Thymus (tissue), 11 donors: Measurements from ENCODE around the gene C9. TPM values are rescaled to one million over a fixed set of nuclear protein-coding genes. Genes with fewer than 3 reads are reported as not detected.
"Not testable (repeated sequence)": the region's sequence is repeated elsewhere in the genome, so short reads cannot be mapped to it uniquely, and the experiment has no call there.

Source experiments
- DNase-seq, 9 donors: peaks; one replicate each; pipeline ENCODE4 v3.0.0-alpha.2; 2013; ENCODE audit warnings: low spot score in 9 of 9, low read depth in 6 of 9, missing footprints in 1 of 9
- H3K27ac ChIP-seq, 2 donors: one replicate each; pipeline ENCODE4 v1.5.1; 2013; ENCODE audit warnings: control low read depth in 1 of 2, low read depth in 1 of 2, low read length in 1 of 2, mild to moderate bottlenecking in 1 of 2, moderate library complexity in 1 of 2
- H3K27me3 ChIP-seq, 2 donors: one replicate each; pipeline ENCODE4 v1.5.1; 2013; ENCODE audit warnings: low read length in 1 of 2; ENCODE audit not compliant: control insufficient read depth in 2 of 2, insufficient read depth in 1 of 2
- H3K36me3 ChIP-seq, 2 donors: one replicate each; pipeline ENCODE4 v1.5.1; 2013; ENCODE audit warnings: low read length in 1 of 2, mild to moderate bottlenecking in 1 of 2, moderate library complexity in 1 of 2; ENCODE audit not compliant: control insufficient read depth in 2 of 2, insufficient read depth in 2 of 2
- H3K4me1 ChIP-seq, 2 donors: one replicate each; pipeline ENCODE4 v1.5.1; 2013; ENCODE audit warnings: low read length in 2 of 2; ENCODE audit not compliant: control insufficient read depth in 2 of 2, insufficient read depth in 2 of 2
- H3K4me3 ChIP-seq, 2 donors: one replicate each; pipeline ENCODE4 v1.5.1; 2013; ENCODE audit warnings: low read length in 2 of 2, control low read depth in 1 of 2, mild to moderate bottlenecking in 1 of 2
- H3K9me3 ChIP-seq, 2 donors: one replicate each; pipeline ENCODE4 v1.5.1; 2013; ENCODE audit warnings: low read length in 1 of 2, mild to moderate bottlenecking in 1 of 2; ENCODE audit not compliant: control insufficient read depth in 2 of 2, insufficient read depth in 1 of 2
- WGBS: extraction: QIAGEN DNeasy Blood & Tissue Kit; methylation state at CpG from one replicate; pipeline ENCODE4 v1.1.7; 2013; 5-methylcytosine and 5-hydroxymethylcytosine counted together
- polyA plus RNA-seq: library from polyadenylated mRNA; stranded (reverse); fragments of 200-250 nt; gene quantifications from one replicate; pipeline ENCODE4 v1.2.3, GENCODE V29; 2013
- total RNA-seq: library from RNA; stranded (reverse); fragments of 120-200 nt; gene quantifications from one replicate; pipeline ENCODE4 v1.2.4, GENCODE V29; 2013
- donor health status: healthy.

The C9 gene
- total and polyA plus RNA-seq, 2 donors = 0.05 to 0.19 TPM

DNA sequence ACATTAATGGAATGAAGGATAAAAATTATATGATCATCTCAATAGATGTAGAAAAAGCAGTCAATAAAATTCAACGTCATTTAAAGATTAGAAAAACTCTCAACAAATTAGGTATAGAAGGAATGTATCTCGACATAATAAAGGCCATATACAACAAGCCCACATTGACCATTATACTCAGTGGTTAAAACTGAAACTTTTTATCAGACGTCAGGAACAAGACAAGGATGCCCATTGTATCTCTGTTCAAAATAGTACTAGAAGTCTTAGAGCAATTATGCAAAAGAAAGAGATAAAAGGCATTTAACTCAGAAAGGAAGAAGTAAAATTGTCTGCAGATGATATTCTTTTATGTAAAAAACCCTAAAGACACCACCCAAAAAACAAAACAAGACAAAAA is 40.8 kb downstream of the C9 start:
- no peak overlapping the region for H3K27ac ChIP-seq
- no peaks in the 10 kb centered on the region for H3K4me1 ChIP-seq
- WGBS = 94% methylated on average over 3 of the region's 3 CpGs
- no peaks in the 10 kb centered on the region for H3K9me3 ChIP-seq
- no peak for DNase-seq
- no peaks in the 10 kb centered on the region for H3K27me3 ChIP-seq
- H3K4me3 ChIP-seq = no peak overlapping the region
- no peaks in the 10 kb centered on the region for H3K36me3 ChIP-seq

GRCh38 chr5:39319395-39319794 is 44.9 kb downstream of the C9 start:
- no peaks in the 10 kb centered on the region for H3K36me3 ChIP-seq
- H3K27ac ChIP-seq = no peak overlapping the region
- H3K4me3 ChIP-seq = no peak overlapping the region
- H3K9me3 ChIP-seq = no peaks in the 10 kb centered on the region
- no peaks in the 10 kb centered on the region for H3K4me1 ChIP-seq
- DNase-seq = no peak
- no peaks in the 10 kb centered on the region for H3K27me3 ChIP-seq
- over 99% methylated on average over 3 of the region's 3 CpGs for WGBS

DNA sequence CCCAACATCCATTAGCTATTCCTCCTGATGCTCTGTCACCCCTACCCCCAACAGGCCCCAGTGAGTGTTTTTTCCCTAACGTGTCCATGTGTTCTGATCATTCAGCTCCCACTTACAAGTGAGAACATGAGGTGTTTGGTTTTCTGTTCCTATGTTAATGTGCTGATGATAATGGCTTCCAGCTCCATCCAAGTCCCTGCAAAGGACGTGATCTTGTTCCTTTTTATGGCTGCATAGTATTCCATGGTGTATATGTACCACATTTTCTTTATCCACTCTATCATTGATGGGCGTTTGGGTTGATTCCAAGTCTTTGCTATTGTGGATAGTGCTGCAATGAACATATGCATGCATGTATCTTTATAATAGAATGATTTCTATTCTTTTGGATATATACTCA is 47.8 kb downstream of the C9 start:
- H3K9me3 ChIP-seq, H3K27ac ChIP-seq, H3K36me3 ChIP-seq, H3K4me1 ChIP-seq, H3K4me3 ChIP-seq, DNase-seq, H3K27me3 ChIP-seq: not testable (repeated sequence)
- 96% methylated on average over 3 of the region's 3 CpGs for WGBS

- H3K4me3 ChIP-seq = no peak overlapping the region
- H3K36me3 ChIP-seq = no peaks in the 10 kb centered on the region
- DNase-seq = no peak
- H3K27ac ChIP-seq = no peak overlapping the region
- no peaks in the 10 kb centered on the region for H3K27me3 ChIP-seq
- no peaks in the 10 kb centered on the region for H3K4me1 ChIP-seq
- 87% methylated on average over 4 of the region's 4 CpGs for WGBS
- H3K9me3 ChIP-seq = no peaks in the 10 kb centered on the region
Observed at GRCh38 chr5:39315995-39316394, 48.3 kb downstream of the C9 start.

- DNase-seq = no peak
- no peak overlapping the region for H3K27ac ChIP-seq
- WGBS = 95% methylated on average over 1 of the region's 1 CpG
- H3K36me3 ChIP-seq = no peaks in the 10 kb centered on the region
- H3K27me3 ChIP-seq = no peaks in the 10 kb centered on the region
- H3K9me3 ChIP-seq = no peaks in the 10 kb centered on the region
- no peaks in the 10 kb centered on the region for H3K4me1 ChIP-seq
- H3K4me3 ChIP-seq = no peak overlapping the region
Observed at GRCh38 chr5:39314591-39314990, 49.7 kb downstream of the C9 start.

DNA sequence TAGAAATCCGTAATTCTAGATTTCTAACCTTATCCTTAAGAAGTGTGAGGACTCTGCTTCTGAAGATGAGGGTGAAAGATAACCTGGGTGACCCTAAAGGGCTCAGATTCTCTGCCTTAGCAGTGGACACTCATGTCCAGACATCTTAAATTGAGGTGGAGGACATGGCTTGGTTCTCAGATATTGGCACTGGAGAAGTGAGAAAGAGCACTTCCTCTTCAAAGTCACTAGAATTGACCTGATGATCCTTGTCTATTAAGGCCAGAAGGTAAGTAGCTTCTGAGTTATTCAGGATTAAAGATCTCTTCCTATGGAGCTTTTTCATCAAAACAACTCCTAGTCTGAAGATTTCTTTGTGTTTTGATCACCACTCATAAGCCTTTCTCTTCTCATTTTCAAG is 54.8 kb downstream of the C9 start:
- Histone ChIP-seq H3K36me3 (no peaks in the 10 kb centered on the region), H3K4me1 (no peaks in the 10 kb centered on the region), H3K27me3 (no peaks in the 10 kb centered on the region), H3K27ac (no peak overlapping the region), H3K9me3 (no peaks in the 10 kb centered on the region), H3K4me3 (no peak overlapping the region)
- 98% methylated on average over 1 of the region's 1 CpG for whole genome bisulfite sequencing
- no peak for DNase-seq

DNA sequence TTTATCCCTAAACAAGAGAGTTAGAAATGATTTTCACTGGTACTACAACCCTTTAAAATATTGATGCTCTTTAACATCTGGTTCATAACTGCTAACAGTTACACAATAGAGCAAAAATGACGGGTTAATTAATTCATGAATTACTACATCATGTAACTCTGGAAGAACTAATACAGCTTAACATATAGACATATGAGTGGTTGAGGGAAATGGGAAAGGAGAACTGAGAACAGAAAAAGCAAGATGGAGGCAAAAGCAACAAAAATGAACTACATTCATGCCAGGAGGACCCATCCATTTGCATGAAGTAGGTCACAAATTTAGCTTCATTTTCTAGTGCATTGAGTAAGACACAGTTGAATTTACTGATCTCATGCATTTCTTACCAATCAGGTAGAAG is 61.8 kb downstream of the C9 start:
- Histone ChIP-seq H3K9me3 (peaks cover 0 to 3% of the 10 kb centered on the region in 2 donors), H3K36me3 (no peaks in the 10 kb centered on the region), H3K4me1 (no peaks in the 10 kb centered on the region), H3K4me3 (no peak overlapping the region), H3K27me3 (no peaks in the 10 kb centered on the region), H3K27ac (no peak overlapping the region)
- WGBS = 94% methylated on average over 1 of the region's 1 CpG
- no peak for DNase-seq

GRCh38 chr5:39301406-39301805 is 62.9 kb downstream of the C9 start:
- H3K4me1 ChIP-seq = no peaks in the 10 kb centered on the region
- no peak overlapping the region for H3K27ac ChIP-seq
- DNase-seq = no peak
- no peaks in the 10 kb centered on the region for H3K27me3 ChIP-seq
- H3K4me3 ChIP-seq = no peak overlapping the region
- H3K9me3 ChIP-seq = peaks cover 0 to 3% of the 10 kb centered on the region in 2 donors
- H3K36me3 ChIP-seq = no peaks in the 10 kb centered on the region

DNA sequence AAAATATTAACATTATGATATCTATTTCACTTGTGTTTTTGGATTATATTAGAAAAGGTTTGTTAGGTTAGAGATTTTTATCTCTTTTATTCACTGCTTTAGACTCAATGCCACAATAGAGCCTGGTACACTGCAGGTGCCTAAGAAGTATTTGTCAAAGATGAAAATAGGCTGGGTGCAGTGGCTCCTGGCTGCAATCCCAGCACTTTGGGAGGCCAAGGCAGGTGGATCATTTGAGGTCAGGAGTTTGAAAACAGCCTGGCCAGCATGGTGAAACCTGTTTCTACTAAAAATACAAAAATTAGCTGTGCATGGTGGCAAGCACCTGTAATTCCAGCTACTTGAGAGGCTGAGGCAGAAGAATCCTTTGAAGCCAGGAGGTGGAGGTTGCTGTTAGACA is 64.3 kb downstream of the C9 start:
- H3K36me3 ChIP-seq = no peaks in the 10 kb centered on the region
- DNase-seq = no peak
- H3K9me3 ChIP-seq = peaks cover 0 to 3% of the 10 kb centered on the region in 2 donors
- no peaks in the 10 kb centered on the region for H3K27me3 ChIP-seq
- H3K4me1 ChIP-seq = no peaks in the 10 kb centered on the region
- H3K27ac ChIP-seq = no peak overlapping the region
- no peak overlapping the region for H3K4me3 ChIP-seq

DNA sequence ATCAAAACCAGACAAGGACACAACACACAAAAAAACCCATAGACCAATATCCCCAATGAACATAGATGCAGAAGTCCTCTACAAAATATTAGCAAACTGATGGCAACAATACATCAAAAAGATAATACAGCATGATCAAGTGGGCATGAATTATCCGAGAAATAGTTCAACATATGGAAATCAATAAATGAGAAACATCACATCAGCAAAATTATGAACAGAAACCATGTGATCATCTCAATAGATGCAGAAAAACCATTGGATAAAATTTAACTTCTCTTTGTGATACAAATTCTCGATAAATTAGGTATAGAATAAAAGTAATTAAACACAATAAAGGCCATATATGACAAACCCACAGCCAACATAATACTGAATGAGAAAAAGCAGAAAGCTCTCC is 69.6 kb downstream of the C9 start:
- WGBS = 97% methylated on average over 2 of the region's 2 CpGs
- DNase-seq = no peak
- Histone ChIP-seq H3K9me3 (no peaks in the 10 kb centered on the region), H3K4me3 (no peak overlapping the region), H3K4me1 (no peaks in the 10 kb centered on the region), H3K36me3 (no peaks in the 10 kb centered on the region), H3K27ac (no peak overlapping the region), H3K27me3 (no peaks in the 10 kb centered on the region)
